Caco-2 (cell line): ENCODE measurements around the gene ITPR1. TPM values are rescaled to one million over a fixed set of nuclear protein-coding genes. Genes with fewer than 3 reads are reported as not detected.

Experiments
- BruUV-seq: library from RNA; stranded (reverse); fragments of 400-500 nt; replicated peaks from 2 replicates; lab custom pipeline; 2021; lab: Mats Ljungman, UMichigan
- CTCF ChIA-PET: fragments of 300-600 bp; sonication (Branson Sonifier 250); formaldehyde crosslinking; loops from one replicate; lab custom pipeline; 2022; ENCODE audit warnings: antibody characterized with exemption; lab: Charles Lee
- POLR2A ChIA-PET: fragments of 300-600 bp; sonication (Branson Sonifier 250); formaldehyde crosslinking; loops from one replicate; lab custom pipeline; 2022; ENCODE audit warnings: antibody characterized with exemption; lab: Charles Lee
- DNase-seq, 2 experiments: peaks; one replicate each; pipeline versions ENCODE4 v3.0.0 to v3.0.0-alpha.2; 2020 to 2022
- H3K27me3 ChIP-seq: replicated peaks from 2 replicates; pipeline ENCODE4 v1.6.0; 2011; ENCODE audit warnings: low read length; ENCODE audit not compliant: control insufficient read depth, insufficient read depth
- H3K36me3 ChIP-seq: 2 replicates; pipeline ENCODE4 v1.5.1; 2011; ENCODE audit warnings: low read length; ENCODE audit not compliant: control insufficient read depth, insufficient read depth
- H3K4me1 ChIP-seq: fragments of 250-450 bp; sonication (Bioruptor Pico); 2 replicates; pipeline ENCODE4 v1.5.1; 2020; ENCODE audit warnings: mild to moderate bottlenecking
- H3K4me3 ChIP-seq: 2 replicates; pipeline ENCODE4 v1.5.1; 2011; ENCODE audit warnings: low read depth, mild to moderate bottlenecking, control low read depth, low read length
- H3K9me3 ChIP-seq: fragments of 250-450 bp; sonication (Bioruptor Pico); 2 replicates; pipeline ENCODE4 v1.5.1; 2020; ENCODE audit warnings: mild to moderate bottlenecking, moderate library complexity
- H3K27ac Mint-ChIP-seq: one replicate; pipeline ENCODE4 v1.8.0; 2022; ENCODE audit warnings: mixed read lengths; ENCODE audit not compliant: unreplicated experiment
- H3K27me3 Mint-ChIP-seq: one replicate; pipeline ENCODE4 v1.8.0; 2022; ENCODE audit warnings: mixed read lengths; ENCODE audit not compliant: insufficient read depth, unreplicated experiment
- H3K36me3 Mint-ChIP-seq: one replicate; pipeline ENCODE4 v1.8.0; 2022; ENCODE audit warnings: mild to moderate bottlenecking, mixed read lengths; ENCODE audit not compliant: insufficient read depth, unreplicated experiment
- H3K4me1 Mint-ChIP-seq: one replicate; pipeline ENCODE4 v1.8.0; 2022; ENCODE audit warnings: low read depth, mixed read lengths; ENCODE audit not compliant: unreplicated experiment
- H3K4me3 Mint-ChIP-seq: one replicate; pipeline ENCODE4 v1.8.0; 2022; ENCODE audit warnings: mild to moderate bottlenecking, moderate library complexity, mixed read lengths; ENCODE audit not compliant: unreplicated experiment
- H3K9me3 Mint-ChIP-seq: one replicate; pipeline ENCODE4 v1.8.0; 2022; ENCODE audit warnings: mixed read lengths; ENCODE audit not compliant: unreplicated experiment
- CTCF ChIP-seq, 2 experiments: fragments of 200-600 bp in 1 of 2; IDR thresholded peaks; 1 replicate in 1 of 2; 2 replicates in 1 of 2; pipeline versions ENCODE4 v1.5.1 to v1.8.0; 2011 to 2022; ENCODE audit warnings: antibody characterized with exemption in 1 of 2, control low read depth in 1 of 2, inconsistent platforms in 1 of 2, low read depth in 1 of 2, low read length in 1 of 2, mild to moderate bottlenecking in 1 of 2, moderate library complexity in 1 of 2; ENCODE audit not compliant: insufficient read depth in 1 of 2, severe bottlenecking in 1 of 2, unreplicated experiment in 1 of 2
- intact Hi-C: fragments of 100-400 bp; cut with micrococcal nuclease; formaldehyde crosslinking; loops from one replicate; pipeline ENCODE4 v1.10.0; 2022; ENCODE audit not compliant: unreplicated experiment
- total RNA-seq: library from RNA; stranded (reverse); gene quantifications from 2 replicates; pipeline ENCODE4 v1.2.3, GENCODE V29; 2022

ITPR1 gene
- total RNA-seq, 1 experiment from 2014 or later, result 10.4 TPM

DNA sequence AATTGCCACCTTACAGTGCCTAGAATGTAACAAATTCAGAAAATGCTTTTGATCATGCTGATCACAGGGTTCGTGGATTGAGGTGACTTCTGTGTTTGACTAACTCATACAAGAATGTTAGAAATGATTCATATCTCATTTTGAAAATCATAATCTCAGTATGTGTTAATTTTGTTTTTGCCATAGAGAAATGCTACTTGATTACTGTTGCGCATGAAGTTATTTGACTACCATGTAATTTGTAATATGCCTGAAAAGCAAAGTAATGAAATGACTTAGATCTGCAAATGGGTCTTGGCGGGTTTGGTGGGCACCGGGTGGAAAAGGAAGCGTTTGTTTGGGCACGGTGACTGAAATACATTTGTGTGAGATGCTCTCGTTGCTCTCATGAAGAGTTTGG is 312.5 kb downstream of the ITPR1 start:
- no peak for DNase-seq
- Mint-ChIP-seq H3K4me1 (no peaks in the 10 kb centered on the region), H3K27me3 (no peaks in the 10 kb centered on the region), H3K36me3 (peaks cover 5% of the 10 kb centered on the region), H3K9me3 (no peaks in the 10 kb centered on the region), H3K4me3 (no peak overlapping the region), H3K27ac (no peak overlapping the region)
- H3K4me1 ChIP-seq, result peaks cover 14% of the 10 kb centered on the region; the same call in 1 of the 2 replicates
- H3K27me3 ChIP-seq, result no peaks in the 10 kb centered on the region
- no peak overlapping the region for H3K4me3 ChIP-seq
- intact Hi-C loops, result no loop called here
- POLR2A ChIA-PET, result no interaction called here
- no peaks in the 10 kb centered on the region for H3K9me3 ChIP-seq
- no peak for TF ChIP-seq CTCF (IDR thresholded peaks at IDR 0.05; ENCODE audit: insufficient read depth in 1 of 2, low read depth in 1 of 2, low read length in 1 of 2, severe bottlenecking in 1 of 2, unreplicated experiment in 1 of 2)
- no peaks in the 10 kb centered on the region for H3K36me3 ChIP-seq
- CTCF ChIA-PET, result no interaction called here
- no TSS peak for BruUV-seq

DNA sequence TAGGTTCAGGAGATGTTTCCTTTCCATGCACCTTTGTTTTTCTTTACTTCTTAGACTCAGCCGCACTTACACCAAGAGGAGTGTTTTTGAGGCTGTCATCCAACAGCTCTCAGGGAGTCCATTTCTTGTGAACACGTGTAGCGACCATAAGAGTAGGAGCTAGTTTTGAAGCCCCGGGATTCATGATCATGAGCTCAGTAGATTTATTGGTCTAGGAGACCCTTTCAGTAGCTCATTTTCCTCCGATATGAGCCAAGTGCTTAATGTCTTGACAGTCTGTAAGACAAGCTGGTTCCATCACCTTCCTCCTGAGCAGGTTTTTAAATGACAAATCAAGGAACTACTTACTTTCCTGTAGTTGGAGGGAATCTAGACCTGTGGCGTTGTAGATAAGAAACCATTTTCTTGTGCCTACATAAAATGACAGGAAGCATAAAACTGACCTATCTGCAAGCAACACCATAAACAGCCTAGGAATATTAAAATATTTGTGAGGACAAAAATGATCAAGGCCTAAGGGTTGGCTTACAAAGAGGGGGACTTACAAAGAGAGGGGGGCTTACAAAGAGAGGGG is 313.5 kb downstream of the ITPR1 start:
- TF ChIP-seq CTCF (IDR thresholded peaks at IDR 0.05; ENCODE audit: insufficient read depth in 1 of 2, low read depth in 1 of 2, low read length in 1 of 2, severe bottlenecking in 1 of 2, unreplicated experiment in 1 of 2), result no peak
- Mint-ChIP-seq H3K9me3 (no peaks in the 10 kb centered on the region), H3K4me1 (no peaks in the 10 kb centered on the region), H3K4me3 (no peak overlapping the region), H3K27ac (no peak overlapping the region), H3K27me3 (no peaks in the 10 kb centered on the region), H3K36me3 (peaks cover 5% of the 10 kb centered on the region)
- Histone ChIP-seq H3K27me3 (no peaks in the 10 kb centered on the region), H3K9me3 (no peaks in the 10 kb centered on the region), H3K4me1 (peaks cover 14% of the 10 kb centered on the region; the same call in 1 of the 2 replicates), H3K4me3 (no peak overlapping the region), H3K36me3 (no peaks in the 10 kb centered on the region)
- no peak for DNase-seq
- ChIA-PET POLR2A (no interaction called here), CTCF (no interaction called here)
- BruUV-seq, result no TSS peak
- intact Hi-C loops, result no loop called here

- intact Hi-C loops, result no loop called here
- POLR2A ChIA-PET, result no interaction called here
Observed at GRCh38 chr3:4807381-4808280, 314.5 kb downstream of the ITPR1 start.

More at GRCh38 chr3:4807381-4808280, 314.5 kb downstream of the ITPR1 start:
- no peaks in the 10 kb centered on the region for H3K36me3 ChIP-seq
- peaks cover 14% of the 10 kb centered on the region; the same call in 1 of the 2 replicates for H3K4me1 ChIP-seq
- no peak for DNase-seq
- H3K4me1 Mint-ChIP-seq, result no peaks in the 10 kb centered on the region
- TF ChIP-seq CTCF (IDR thresholded peaks at IDR 0.05; ENCODE audit: insufficient read depth in 1 of 2, low read depth in 1 of 2, low read length in 1 of 2, severe bottlenecking in 1 of 2, unreplicated experiment in 1 of 2), result no peak
- no TSS peak for BruUV-seq
- no peaks in the 10 kb centered on the region for H3K9me3 Mint-ChIP-seq
- CTCF ChIA-PET, result no interaction called here
- H3K9me3 ChIP-seq, result no peaks in the 10 kb centered on the region
- no peaks in the 10 kb centered on the region for H3K27me3 Mint-ChIP-seq
- H3K27ac Mint-ChIP-seq, result no peak overlapping the region
- H3K27me3 ChIP-seq, result no peaks in the 10 kb centered on the region
- peaks cover 5% of the 10 kb centered on the region for H3K36me3 Mint-ChIP-seq
- no peak overlapping the region for H3K4me3 Mint-ChIP-seq
- H3K4me3 ChIP-seq, result no peak overlapping the region
